Mesenchymal stem cell (in vitro differentiated cells and primary cell): ENCODE measurements around the gene HNMT.
"Not testable (repeated sequence)": the region's sequence is repeated elsewhere in the genome, so short reads cannot be mapped to it uniquely, and the experiment has no call there.

Experiments used
- DNase-seq: peaks from one replicate; pipeline ENCODE4 v3.0.0-alpha.2; 2013
- H2AFZ ChIP-seq: one replicate; pipeline ENCODE4 v1.6.1; 2013; ENCODE audit warnings: low read depth, mild to moderate bottlenecking, control low read depth, inconsistent platforms, low read length, moderate library complexity
- H2AK5ac ChIP-seq: 2 replicates; pipeline ENCODE4 v1.6.1; 2013; ENCODE audit warnings: low read length, moderate library complexity, mild to moderate bottlenecking, inconsistent platforms; ENCODE audit not compliant: severe bottlenecking
- H2BK120ac ChIP-seq: one replicate; pipeline ENCODE4 v1.6.1; 2013; ENCODE audit warnings: low read depth, mild to moderate bottlenecking, inconsistent platforms, low read length, moderate library complexity
- H2BK12ac ChIP-seq, 2 experiments: one replicate each; pipeline ENCODE4 v1.6.1; 2013; ENCODE audit warnings: inconsistent platforms in 2 of 2, low read length in 2 of 2, mild to moderate bottlenecking in 2 of 2, moderate library complexity in 2 of 2, control low read depth in 1 of 2
- H2BK15ac ChIP-seq: one replicate; pipeline ENCODE4 v1.6.1; 2013; ENCODE audit warnings: mild to moderate bottlenecking, low read depth, inconsistent platforms; ENCODE audit not compliant: poor library complexity, severe bottlenecking
- H2BK5ac ChIP-seq: 2 replicates; pipeline ENCODE4 v1.6.1; 2013; ENCODE audit warnings: low read depth, mild to moderate bottlenecking, low read length, control low read depth, inconsistent platforms; ENCODE audit not compliant: poor library complexity, severe bottlenecking
- H3K14ac ChIP-seq, 2 experiments: one replicate each; pipeline ENCODE4 v1.6.1; 2013; ENCODE audit warnings: inconsistent platforms in 2 of 2, low read length in 2 of 2, control low read depth in 1 of 2, mild to moderate bottlenecking in 1 of 2, moderate library complexity in 1 of 2
- H3K18ac ChIP-seq, 2 experiments: one replicate each; pipeline ENCODE4 v1.6.1; 2013; ENCODE audit warnings: inconsistent platforms in 2 of 2, low read length in 2 of 2, control low read depth in 1 of 2, low read depth in 1 of 2, mild to moderate bottlenecking in 1 of 2
- H3K23ac ChIP-seq, 2 experiments: one replicate each; pipeline ENCODE4 v1.6.1; 2013; ENCODE audit warnings: inconsistent platforms in 2 of 2, low read length in 2 of 2, mild to moderate bottlenecking in 2 of 2, moderate library complexity in 2 of 2, control low read depth in 1 of 2
- H3K27ac ChIP-seq: 2 replicates; pipeline ENCODE4 v1.5.1; 2013; ENCODE audit warnings: mild to moderate bottlenecking, moderate library complexity, low read length, control low read depth, inconsistent platforms; ENCODE audit not compliant: poor library complexity, severe bottlenecking
- H3K27me3 ChIP-seq, 2 experiments: 2 replicates each; pipeline versions ENCODE4 v1.6.1 to v1.7.0; 2013; ENCODE audit warnings: low read length in 2 of 2, mild to moderate bottlenecking in 2 of 2, moderate library complexity in 2 of 2, control low read depth in 1 of 2, inconsistent platforms in 1 of 2; ENCODE audit not compliant: control insufficient read depth in 1 of 2, insufficient read depth in 1 of 2
- H3K36me3 ChIP-seq, 2 experiments: 2 replicates each; pipeline versions ENCODE4 v1.6.1 to v1.7.0; 2013; ENCODE audit warnings: low read length in 2 of 2, control low read depth in 1 of 2, inconsistent platforms in 1 of 2, low read depth in 1 of 2, mild to moderate bottlenecking in 1 of 2; ENCODE audit not compliant: insufficient read depth in 2 of 2, control insufficient read depth in 1 of 2
- H3K4ac ChIP-seq, 2 experiments: one replicate each; pipeline ENCODE4 v1.6.1; 2013; ENCODE audit warnings: inconsistent platforms in 2 of 2, low read length in 2 of 2, mild to moderate bottlenecking in 2 of 2, moderate library complexity in 2 of 2, control low read depth in 1 of 2, low read depth in 1 of 2
- H3K4me1 ChIP-seq: 2 replicates; pipeline ENCODE4 v1.6.1; 2013; ENCODE audit warnings: low read depth, low read length, control low read depth; ENCODE audit not compliant: control insufficient read depth, insufficient read depth
- H3K4me2 ChIP-seq: 2 replicates; pipeline ENCODE4 v1.6.1; 2013; ENCODE audit warnings: low read length, mild to moderate bottlenecking, inconsistent platforms; ENCODE audit not compliant: poor library complexity, severe bottlenecking
- H3K4me3 ChIP-seq, 2 experiments: 2 replicates each; pipeline versions ENCODE4 v1.5.1 to v1.7.0; 2013; ENCODE audit warnings: low read length in 2 of 2, mild to moderate bottlenecking in 2 of 2, control low read depth in 1 of 2, low read depth in 1 of 2; ENCODE audit not compliant: insufficient read depth in 1 of 2
- H3K79me1 ChIP-seq: replicated peaks from 2 replicates; pipeline ENCODE4 v1.6.1; 2013; ENCODE audit warnings: mild to moderate bottlenecking, control low read depth, low read length, inconsistent platforms; ENCODE audit not compliant: poor library complexity, severe bottlenecking
- H3K9ac ChIP-seq: 2 replicates; pipeline ENCODE4 v1.7.0; 2013; ENCODE audit warnings: mild to moderate bottlenecking, low read length, moderate library complexity
- H3K9me3 ChIP-seq: 2 replicates; pipeline ENCODE4 v1.7.0; 2013; ENCODE audit warnings: mild to moderate bottlenecking, low read length; ENCODE audit not compliant: control insufficient read depth
- H4K8ac ChIP-seq: one replicate; pipeline ENCODE4 v1.6.1; 2013; ENCODE audit warnings: inconsistent platforms, mild to moderate bottlenecking, low read length, moderate library complexity
- H4K91ac ChIP-seq: one replicate; pipeline ENCODE4 v1.6.1; 2013; ENCODE audit warnings: mild to moderate bottlenecking, low read length, inconsistent platforms
- WGBS: methylation state at CpG from one replicate; pipeline ENCODE4 v1.1.7; 2013; ENCODE audit warnings: mixed read lengths; 5-methylcytosine and 5-hydroxymethylcytosine counted together

HNMT gene

GRCh38 chr2:138042311-138042710 lies 78.0 kb downstream of the HNMT start:
- Histone ChIP-seq H3K79me1 (no peaks in the 10 kb centered on the region), H3K4me2 (no peak overlapping the region), H2BK15ac (no peak overlapping the region), H2BK5ac (no peak overlapping the region), H3K4ac (no peak overlapping the region), H4K8ac (no peak overlapping the region), H2AK5ac (no peak overlapping the region), H3K23ac (no peak overlapping the region), H2BK12ac (no peak overlapping the region), H3K9ac (no peak overlapping the region), H3K27ac (no peak overlapping the region), H3K4me3 (no peak overlapping the region), H3K4me1 (peaks cover 2% of the 10 kb centered on the region), H2AFZ (no peak overlapping the region), H3K18ac (no peak overlapping the region), H3K27me3 (no peaks in the 10 kb centered on the region), H3K36me3 (no peaks in the 10 kb centered on the region), H3K9me3 (no peaks in the 10 kb centered on the region), H2BK120ac (no peak overlapping the region), H3K14ac (no peak overlapping the region), H4K91ac (no peak overlapping the region)
- WGBS: 95% methylated on average over 3 of the region's 3 CpGs
- no peak for DNase-seq

GRCh38 chr2:138043588-138043987 lies 79.3 kb downstream of the HNMT start:
- H2BK120ac ChIP-seq, H4K91ac ChIP-seq, H3K23ac ChIP-seq, H3K9ac ChIP-seq, H4K8ac ChIP-seq, H2BK5ac ChIP-seq, H3K14ac ChIP-seq, H3K4me2 ChIP-seq, H3K27me3 ChIP-seq, H2AK5ac ChIP-seq, H3K4me3 ChIP-seq, H3K18ac ChIP-seq, H3K9me3 ChIP-seq, H2BK15ac ChIP-seq, H3K4me1 ChIP-seq, H2AFZ ChIP-seq, H3K79me1 ChIP-seq, DNase-seq, H3K4ac ChIP-seq, H3K36me3 ChIP-seq, H3K27ac ChIP-seq, H2BK12ac ChIP-seq: not testable (repeated sequence)
- 89% methylated on average over 6 of the region's 6 CpGs for WGBS

GRCh38 chr2:138058427-138058826 lies 94.2 kb downstream of the HNMT start:
- Histone ChIP-seq H3K36me3 (no peaks in the 10 kb centered on the region), H3K27ac (no peak overlapping the region), H3K4ac (no peak overlapping the region), H3K18ac (no peak overlapping the region), H2BK12ac (no peak overlapping the region), H3K4me1 (no peaks in the 10 kb centered on the region), H3K79me1 (no peaks in the 10 kb centered on the region), H4K91ac (no peak overlapping the region), H3K4me3 (no peak overlapping the region), H3K9me3 (no peaks in the 10 kb centered on the region), H3K14ac (no peak overlapping the region), H3K4me2 (no peak overlapping the region), H2AFZ (no peak overlapping the region), H2BK15ac (no peak overlapping the region), H2BK120ac (no peak overlapping the region), H3K23ac (no peak overlapping the region), H2BK5ac (no peak overlapping the region), H3K9ac (no peak overlapping the region), H3K27me3 (no peaks in the 10 kb centered on the region), H4K8ac (no peak overlapping the region), H2AK5ac (no peak overlapping the region)
- DNase-seq: no peak
- no CpG with 5 or more reads among the region's 1 CpG for WGBS

GRCh38 chr2:138059487-138060300 lies 95.4 kb downstream of the HNMT start:
- Histone ChIP-seq H3K4me3 (peak overlapping the region in 1 of 2 experiments; percentile 34), H2AFZ (no peak overlapping the region)
- WGBS: no CpG with 5 or more reads among the region's 3 CpGs

More at GRCh38 chr2:138059487-138060300, 95.4 kb downstream of the HNMT start:
- no peak overlapping the region for H4K91ac ChIP-seq
- H3K27ac ChIP-seq: no peak overlapping the region
- no peak overlapping the region for H3K4me2 ChIP-seq
- H2AK5ac ChIP-seq: no peak overlapping the region
- no peak overlapping the region for H3K4ac ChIP-seq
- peak; percentile 34 for DNase-seq
- no peak overlapping the region for H2BK15ac ChIP-seq
- no peak overlapping the region for H3K14ac ChIP-seq
- no peaks in the 10 kb centered on the region for H3K27me3 ChIP-seq
- no peaks in the 10 kb centered on the region for H3K79me1 ChIP-seq
- no peak overlapping the region for H3K18ac ChIP-seq
- no peaks in the 10 kb centered on the region for H3K9me3 ChIP-seq
- no peak overlapping the region for H2BK5ac ChIP-seq
- no peak overlapping the region for H4K8ac ChIP-seq
- no peak overlapping the region for H2BK12ac ChIP-seq
- no peaks in the 10 kb centered on the region for H3K36me3 ChIP-seq
- H3K4me1 ChIP-seq: no peaks in the 10 kb centered on the region
- H3K9ac ChIP-seq: peak overlapping the region; percentile 65
- no peak overlapping the region for H2BK120ac ChIP-seq
- H3K23ac ChIP-seq: no peak overlapping the region
